GDM1 (cell line): ENCODE measurements around the gene SLFNL1.

ENCODE experiments used
- DNase-seq: peaks from one replicate; lab custom pipeline; 2025; lab: John Stamatoyannopoulos, UW

The SLFNL1 gene

DNA sequence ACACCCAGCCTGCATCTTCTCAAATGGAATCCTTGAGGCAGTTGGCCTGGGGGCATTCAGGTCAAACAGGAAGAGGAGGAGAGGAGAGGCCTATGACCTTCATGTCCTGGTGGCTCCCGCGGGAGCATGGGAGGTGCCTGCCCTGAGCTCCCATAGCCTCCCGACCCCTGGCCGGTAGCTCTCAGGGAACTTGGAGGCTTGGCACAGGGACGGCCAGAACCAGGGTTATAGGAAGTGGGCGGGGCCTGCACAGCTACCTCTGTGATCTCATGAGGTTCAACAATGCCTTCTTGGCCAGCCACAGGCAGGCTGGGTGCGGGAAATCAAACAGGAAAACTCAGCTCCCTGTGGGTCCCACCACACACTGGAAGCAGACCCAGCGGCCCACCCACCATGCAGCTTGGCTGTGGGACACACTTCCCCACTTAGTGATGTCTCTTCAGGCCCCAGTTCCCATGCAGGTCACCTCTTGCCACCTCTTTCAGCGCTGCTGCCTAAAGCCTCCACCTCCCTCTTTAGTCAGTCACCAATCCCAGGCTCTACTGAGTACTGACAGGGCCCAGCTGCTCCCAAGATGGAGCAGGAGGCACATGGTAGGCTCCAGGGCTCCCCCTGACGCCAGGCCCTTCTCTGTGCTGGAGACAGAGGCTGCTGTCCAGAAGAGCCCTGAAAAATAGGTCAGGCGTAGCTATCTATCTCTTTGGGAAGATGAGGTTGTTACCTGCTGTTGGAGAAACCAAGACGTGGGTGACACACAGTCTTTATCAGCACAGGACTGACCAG is at the start of gene SLFNL1:
TSS of gene SLFNL1 (minus strand) at position 200 of the 783 bp plus-strand sequence. CDS start 1,065 bp downstream, outside the sequence.
- DNase-seq = no peak

DNA sequence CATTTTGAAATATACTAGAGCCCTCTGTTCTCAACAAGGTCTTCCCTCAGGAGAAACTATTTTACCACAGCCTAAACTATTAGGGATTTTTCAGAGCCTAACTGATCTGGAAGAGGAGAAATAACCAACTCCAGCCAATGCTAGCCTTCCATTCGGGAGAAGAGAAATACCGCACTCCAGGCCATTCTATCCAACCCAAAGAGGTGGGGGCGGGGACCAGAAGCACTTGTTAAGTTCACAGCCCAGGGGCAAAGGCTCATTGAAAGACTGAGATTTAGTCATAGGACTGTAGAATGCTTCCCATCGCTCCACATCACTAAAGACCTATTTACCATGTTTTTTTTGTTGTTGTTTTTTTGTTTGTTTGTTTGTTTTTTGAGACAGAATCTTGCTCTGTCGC is 35.4 kb upstream of the SLFNL1 start:
- DNase-seq = no peak

DNA sequence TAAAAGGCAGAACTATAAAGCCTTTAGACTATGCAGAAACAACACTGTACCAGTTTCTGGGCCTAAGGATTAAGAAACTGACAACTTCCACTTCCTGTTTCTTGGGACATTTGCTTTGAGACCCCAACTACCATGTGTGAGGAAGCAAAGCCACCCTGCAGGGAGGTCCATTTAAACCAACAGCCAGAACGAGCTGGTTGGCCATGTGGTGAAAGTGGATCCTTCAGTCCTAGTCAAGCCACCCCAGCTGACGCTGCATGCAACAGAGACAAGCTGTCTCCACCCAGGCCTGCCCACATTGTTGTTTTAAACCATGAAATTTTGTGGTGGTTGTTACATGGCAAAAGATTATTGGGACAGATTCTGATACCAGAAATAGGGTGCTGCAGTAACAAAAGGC is 31.8 kb upstream of the SLFNL1 start:
- DNase-seq = no peak

- DNase-seq = no peak
Measured at GRCh38 chr1:41051022-41051421, 29.5 kb upstream of the SLFNL1 start.

DNA sequence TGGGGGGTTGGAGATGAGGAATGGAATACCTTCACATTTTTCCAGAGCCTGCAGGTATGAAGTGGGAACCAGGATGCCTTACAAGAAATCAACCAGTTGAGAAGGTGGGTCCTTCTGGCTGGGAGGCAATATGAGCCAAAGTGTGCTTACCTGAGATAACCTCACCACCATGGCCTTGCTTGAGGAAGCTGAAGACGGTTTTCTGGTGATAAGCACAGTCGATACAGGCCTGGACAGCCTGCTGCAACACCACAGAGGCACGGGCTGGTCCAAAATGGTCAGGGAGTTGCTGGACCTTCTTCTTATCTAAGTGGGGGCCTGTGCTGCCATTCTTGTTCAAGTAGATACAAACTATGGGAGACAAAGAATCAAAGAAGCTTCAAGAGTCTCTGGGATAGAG is 27.0 kb upstream of the SLFNL1 start:
- DNase-seq = no peak

- no peak for DNase-seq
Measured at GRCh38 chr1:41046347-41046775, 24.8 kb upstream of the SLFNL1 start.

DNA sequence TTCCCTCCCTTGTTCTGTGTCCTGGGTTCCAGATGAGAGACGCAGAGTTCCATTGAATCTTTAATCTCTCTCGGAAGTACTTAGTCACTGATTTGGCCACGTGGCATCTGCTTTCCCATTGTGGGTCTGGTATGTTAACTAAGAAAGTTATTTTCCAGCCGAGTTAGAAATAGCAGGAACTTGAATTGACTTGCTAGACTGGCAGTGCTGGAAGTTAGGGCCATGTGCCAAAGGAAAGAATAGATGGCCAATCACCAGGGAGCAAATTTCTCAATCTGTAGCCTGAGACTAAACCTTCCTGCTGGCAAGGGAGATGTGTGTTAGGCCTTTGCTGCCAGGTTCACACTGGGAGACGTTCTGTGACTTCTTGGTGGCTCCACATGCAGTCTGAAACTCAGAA is 24.2 kb upstream of the SLFNL1 start:
- no peak for DNase-seq

- DNase-seq = no peak
Measured at GRCh38 chr1:41044187-41044586, 22.7 kb upstream of the SLFNL1 start.

DNA sequence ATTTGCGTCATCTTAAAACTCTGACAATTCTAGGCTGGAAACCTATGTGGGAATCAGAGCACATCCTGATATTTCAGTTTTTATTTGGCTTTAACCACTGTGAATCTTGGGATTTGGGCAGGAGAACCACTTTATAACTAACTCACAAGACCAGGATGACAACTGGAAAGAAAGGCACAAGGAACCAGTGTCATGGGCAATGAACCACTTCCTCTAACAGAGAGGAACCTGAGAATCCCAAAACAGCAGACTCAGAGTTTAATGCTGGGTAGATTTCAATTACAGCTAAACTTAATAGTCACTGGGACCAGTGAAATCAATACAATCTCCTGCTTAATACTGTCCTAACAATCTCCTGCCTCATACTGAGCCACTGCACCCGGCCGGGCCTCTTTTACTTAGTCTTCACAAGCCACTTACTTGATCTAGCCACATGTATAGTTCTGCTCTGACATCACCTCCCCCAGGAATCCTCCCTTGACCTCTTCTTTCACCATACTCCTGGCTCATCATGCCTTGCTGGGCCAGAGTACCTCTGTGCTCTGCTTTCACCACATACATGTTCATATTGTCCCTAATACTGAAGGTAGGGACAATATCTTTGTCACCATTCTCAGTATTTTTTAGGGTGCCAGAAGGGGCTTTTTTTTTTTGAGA is 20.2 kb upstream of the SLFNL1 start:
- no peak for DNase-seq

DNA sequence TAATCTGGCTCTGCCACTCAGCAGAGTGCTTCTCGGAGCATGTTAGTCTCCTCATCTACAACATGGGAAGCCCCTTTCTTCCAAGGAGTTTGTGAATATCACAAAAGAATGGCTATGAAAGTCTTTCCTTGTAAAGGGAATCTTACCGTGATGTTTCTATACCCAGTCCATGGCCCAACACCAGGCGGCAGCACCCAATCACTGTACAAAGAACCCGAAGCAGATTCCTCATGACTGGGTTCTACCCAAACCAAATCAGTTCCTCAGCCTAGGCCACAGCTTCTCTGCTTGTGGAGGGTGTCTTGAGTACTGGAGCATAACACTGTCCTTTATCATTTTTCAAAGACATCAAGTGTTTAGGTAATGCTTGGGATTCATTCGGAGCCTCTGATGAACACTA is 16.6 kb upstream of the SLFNL1 start:
- DNase-seq = no peak

DNA sequence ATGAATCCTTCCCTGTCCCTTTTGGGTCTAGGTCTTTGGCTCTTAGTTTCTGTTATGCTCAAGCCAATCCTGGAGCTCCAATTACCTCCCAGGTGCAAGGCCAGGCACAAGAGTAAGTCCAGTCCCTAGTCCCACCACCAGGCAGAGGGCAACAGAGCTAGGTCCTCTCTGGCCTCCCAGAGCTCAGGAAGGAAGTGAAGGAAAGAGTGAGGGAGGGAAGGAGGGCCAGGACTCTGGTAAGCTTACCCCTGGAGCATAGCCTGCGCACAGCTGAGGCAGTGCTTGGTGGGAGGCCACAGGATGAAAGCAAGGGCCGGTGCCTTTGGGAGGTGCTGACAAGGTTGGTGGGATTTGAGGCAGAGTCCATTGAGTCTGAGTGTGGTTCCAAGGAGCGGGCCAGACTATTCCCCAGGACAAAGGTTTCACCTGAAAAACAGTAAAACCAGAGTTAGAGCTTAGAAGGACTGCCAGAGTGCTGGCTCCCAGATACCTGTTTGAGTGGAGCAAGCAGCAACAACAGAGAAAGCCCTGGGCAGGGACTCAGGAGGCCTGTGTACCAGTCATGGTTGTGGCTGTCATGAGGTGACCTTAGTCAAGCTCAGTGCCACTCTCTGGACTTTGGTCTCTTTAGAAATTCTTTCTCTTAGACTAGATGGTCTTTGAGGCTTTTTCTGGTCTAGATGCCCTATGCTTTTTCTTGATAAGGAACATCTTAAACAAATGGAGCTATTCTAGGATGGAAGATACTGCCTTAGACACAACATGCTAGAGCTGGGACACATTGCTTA is 15.8 kb upstream of the SLFNL1 start:
- no peak for DNase-seq

GRCh38 chr1:41033272-41033671 is 11.7 kb upstream of the SLFNL1 start:
- DNase-seq = no peak

GRCh38 chr1:41032147-41032546 is 10.6 kb upstream of the SLFNL1 start:
- DNase-seq = no peak

- no peak for DNase-seq
Measured at GRCh38 chr1:41030872-41031616, 9.5 kb upstream of the SLFNL1 start.

GRCh38 chr1:41028034-41028642 is 6.6 kb upstream of the SLFNL1 start:
- DNase-seq = no peak

- no peak for DNase-seq
Measured at GRCh38 chr1:41025979-41026819, 4.7 kb upstream of the SLFNL1 start.

- DNase-seq = no peak
Measured at GRCh38 chr1:41024953-41025352, 3.4 kb upstream of the SLFNL1 start.

GRCh38 chr1:41023279-41023990 is 1.9 kb upstream of the SLFNL1 start:
- no peak for DNase-seq

- no peak for DNase-seq
Measured at GRCh38 chr1:41022424-41022823, 899 bp upstream of the SLFNL1 start.

- no peak for DNase-seq
Measured at GRCh38 chr1:41020654-41021053, 871 bp downstream of the SLFNL1 start.
